Esophagus muscularis mucosa (tissue), 4 donors: Measurements from ENCODE around the gene CLIC5. TPM values are rescaled to one million over a fixed set of nuclear protein-coding genes. Genes with fewer than 3 reads are reported as not detected.

Source experiments
- DNase-seq: peaks from one replicate; pipeline ENCODE4 v3.0.0-alpha.2; 2017; ENCODE audit errors: extremely low spot score
- H3K27ac ChIP-seq, 4 donors: fragments of 200-600 bp; sonication (generic); replicated peaks in 1 of 4; 1 replicate in 3 of 4; 2 replicates in 1 of 4; pipeline ENCODE4 v1.5.1; 2016 to 2019; ENCODE audit warnings: mild to moderate bottlenecking in 1 of 4
- H3K27me3 ChIP-seq, 4 donors: fragments of 200-600 bp; sonication (generic); one replicate each; pipeline versions ENCODE4 v1.5.1 to v1.6.0; 2016 to 2019
- H3K36me3 ChIP-seq, 4 donors: fragments of 200-600 bp; sonication (generic); one replicate each; pipeline ENCODE4 v1.5.1; 2016 to 2019
- H3K4me1 ChIP-seq, 4 donors: fragments of 200-600 bp; sonication (generic); one replicate each; pipeline ENCODE4 v1.5.1; 2016 to 2019
- H3K4me3 ChIP-seq, 4 donors: fragments of 200-600 bp; sonication (generic); 1 replicate in 2 of 4; 2 replicates in 2 of 4; pipeline ENCODE4 v1.5.1; 2016 to 2019; ENCODE audit warnings: mild to moderate bottlenecking in 4 of 4, moderate library complexity in 1 of 4
- H3K9me3 ChIP-seq, 4 donors: fragments of 200-600 bp; sonication (generic); 1 replicate in 3 of 4; 2 replicates in 1 of 4; pipeline ENCODE4 v1.5.1; 2016 to 2019
- CTCF ChIP-seq, 3 experiments: fragments of 200-600 bp in 2 of 3; fragments of 450-650 bp in 1 of 3; sonication (generic) in 2 of 3; IDR thresholded peaks; one replicate each; pipeline ENCODE4 v1.5.1; 2017 to 2019; ENCODE audit warnings: antibody characterized with exemption in 3 of 3, mild to moderate bottlenecking in 2 of 3, moderate library complexity in 1 of 3
- EP300 ChIP-seq: sonication (generic); formaldehyde crosslinking; IDR thresholded peaks from one replicate; pipeline ENCODE4 v1.6.1; 2017; ENCODE audit warnings: antibody characterized with exemption
- POLR2A ChIP-seq: fragments of 450-650 bp; IDR thresholded peaks from one replicate; pipeline ENCODE4 v1.6.1; 2017; ENCODE audit warnings: antibody characterized with exemption, moderate library complexity, mild to moderate bottlenecking, low read depth
- POLR2AphosphoS5 ChIP-seq, 2 donors: sonication (generic); formaldehyde crosslinking; IDR thresholded peaks; one replicate each; pipeline ENCODE4 v1.6.1; 2017; ENCODE audit warnings: antibody characterized with exemption in 2 of 2
- WGBS: methylation state at CpG from one replicate; pipeline ENCODE4 v1.1.5; 2018; 5-methylcytosine and 5-hydroxymethylcytosine counted together
- intact Hi-C: fragments of 100-400 bp; cut with DNase I; formaldehyde crosslinking; loops from one replicate; pipeline ENCODE4 v1.15.1; 2023
- total RNA-seq, 4 donors: library from RNA; depleted of rRNA; stranded (reverse); fragments of >200 nt; gene quantifications; one replicate each; pipeline versions ENCODE4 v1.1.0 to v1.2.1, GENCODE V29; 2016

Gene CLIC5
- total RNA-seq, 4 donors from 2014 or later: 5.3 to 7.2 (median 6.3) TPM

DNA sequence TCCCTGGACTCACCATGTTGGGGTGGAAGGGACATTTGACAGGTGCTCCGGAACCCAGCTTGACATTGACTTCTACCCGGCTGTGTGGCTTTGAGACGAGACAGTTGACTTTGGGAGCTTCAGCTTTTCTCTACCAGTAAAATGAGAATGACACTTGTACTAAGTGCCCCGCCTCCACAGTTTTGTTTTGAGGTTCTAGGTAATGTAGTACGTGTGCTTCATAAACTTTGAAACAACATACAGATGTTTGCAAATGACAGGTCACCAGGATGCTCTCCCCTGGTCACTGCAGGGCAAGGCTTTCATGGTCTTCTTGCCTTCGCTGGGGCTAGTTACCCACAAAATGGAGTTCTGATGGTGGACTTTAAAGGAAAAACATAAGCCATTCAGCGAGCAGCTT lies 31.3 kb downstream of the CLIC5 start:
- 91% methylated on average over 7 of the region's 7 CpGs for WGBS
- H3K27ac ChIP-seq: no peak overlapping the region
- peaks cover 0 to 41% (median 8%) of the 10 kb centered on the region in 4 donors for H3K4me1 ChIP-seq
- H3K4me3 ChIP-seq: no peak overlapping the region
- peaks cover 0 to 12% (median 0%) of the 10 kb centered on the region in 4 donors for H3K36me3 ChIP-seq
- intact Hi-C loops: no loop called here
- no peak for DNase-seq
- H3K27me3 ChIP-seq: no peaks in the 10 kb centered on the region
- H3K9me3 ChIP-seq: no peaks in the 10 kb centered on the region
- TF ChIP-seq CTCF (IDR thresholded peaks at IDR 0.05) (no peak), POLR2A (no peak), POLR2AphosphoS5 (IDR thresholded peaks at IDR 0.05) (no peak), EP300 (no peak)

- Histone ChIP-seq H3K4me3 (no peak overlapping the region), H3K27me3 (no peaks in the 10 kb centered on the region), H3K9me3 (no peaks in the 10 kb centered on the region), H3K27ac (no peak overlapping the region), H3K4me1 (peaks cover 0 to 37% (median 4%) of the 10 kb centered on the region in 4 donors), H3K36me3 (peaks cover 0 to 12% (median 0%) of the 10 kb centered on the region in 4 donors)
- WGBS: 83% methylated on average over 1 of the region's 1 CpG
- no peak for TF ChIP-seq EP300
- no peak for TF ChIP-seq POLR2AphosphoS5 (IDR thresholded peaks at IDR 0.05)
- no peak for TF ChIP-seq POLR2A
- no peak for TF ChIP-seq CTCF (IDR thresholded peaks at IDR 0.05)
- intact Hi-C loops: no loop called here
- no peak for DNase-seq
These were observed 32.6 kb downstream of the CLIC5 start for GRCh38 chr6:45983062-45983461.

DNA sequence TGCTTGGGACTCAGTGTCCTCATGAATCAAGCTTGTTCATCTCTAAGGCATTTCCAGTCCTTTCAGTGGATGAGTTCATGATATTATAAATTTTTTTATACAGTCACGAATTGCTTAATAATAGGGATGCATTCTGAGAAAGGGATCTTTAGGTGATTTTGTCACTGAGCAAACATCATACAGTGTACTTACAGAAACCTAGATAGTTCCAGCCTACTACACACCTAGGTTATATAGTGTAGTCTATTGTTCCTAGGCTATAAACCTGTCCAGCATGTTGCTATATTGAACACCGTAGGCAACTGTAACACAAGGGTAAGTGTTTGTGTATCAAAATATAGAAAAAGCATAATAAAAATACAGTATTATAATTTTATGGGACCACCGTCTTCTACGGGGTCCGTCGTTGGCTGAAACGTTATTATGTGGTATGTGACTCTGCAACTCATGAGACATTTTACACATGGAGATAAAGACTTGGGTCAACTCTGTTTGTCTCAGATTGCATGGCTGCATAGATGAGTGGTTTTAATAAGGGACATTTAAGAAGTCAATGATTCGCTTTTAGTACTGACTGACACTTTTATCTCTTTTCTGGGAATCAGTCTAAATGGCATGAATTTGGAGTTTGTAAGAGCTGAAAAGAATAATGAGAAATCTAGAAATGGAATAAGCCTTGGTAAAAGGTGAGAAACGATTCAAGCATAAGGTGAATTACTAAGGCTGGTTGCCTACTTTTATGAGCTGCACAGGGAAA lies 33.2 kb downstream of the CLIC5 start:
- Histone ChIP-seq H3K36me3 (peaks cover 0 to 12% (median 0%) of the 10 kb centered on the region in 4 donors), H3K4me1 (peaks cover 0 to 31% (median 4%) of the 10 kb centered on the region in 4 donors), H3K27ac (no peak overlapping the region), H3K4me3 (no peak overlapping the region), H3K27me3 (no peaks in the 10 kb centered on the region), H3K9me3 (no peaks in the 10 kb centered on the region)
- no peak for DNase-seq
- 91% methylated on average over 9 of the region's 9 CpGs for WGBS
- intact Hi-C loops: no loop called here
- TF ChIP-seq POLR2A (no peak), POLR2AphosphoS5 (IDR thresholded peaks at IDR 0.05) (no peak), CTCF (IDR thresholded peaks at IDR 0.05) (no peak), EP300 (no peak)

DNA sequence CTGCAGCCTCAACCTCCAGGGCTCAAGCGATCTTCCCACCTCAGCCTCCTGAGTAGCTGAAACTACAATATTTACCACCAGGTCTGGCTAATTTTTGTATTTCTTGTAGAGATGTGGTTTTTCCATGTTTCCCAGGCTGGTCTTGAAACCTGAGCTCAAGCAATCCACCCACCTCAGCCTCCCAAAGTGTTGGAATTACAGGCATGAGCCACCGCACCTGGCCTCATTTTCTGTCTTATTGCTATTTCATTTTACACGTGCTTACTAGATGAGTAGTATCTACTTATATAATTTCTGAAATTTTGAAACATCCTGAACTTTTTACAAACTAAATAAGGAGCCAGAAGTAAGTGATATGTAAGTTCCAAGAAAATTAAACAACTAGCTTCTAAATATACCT lies 34.6 kb downstream of the CLIC5 start:
- Histone ChIP-seq H3K4me1 (peaks cover 0 to 28% (median 0%) of the 10 kb centered on the region in 4 donors), H3K4me3 (no peak overlapping the region), H3K27me3 (no peaks in the 10 kb centered on the region)

More for the DNA sequence above, 34.6 kb downstream of the CLIC5 start:
- no peaks in the 10 kb centered on the region for H3K9me3 ChIP-seq
- no peak overlapping the region for H3K27ac ChIP-seq
- no peak for DNase-seq
- TF ChIP-seq POLR2A (no peak), EP300 (no peak), CTCF (IDR thresholded peaks at IDR 0.05) (no peak), POLR2AphosphoS5 (IDR thresholded peaks at IDR 0.05) (no peak)
- peaks cover 0 to 12% (median 0%) of the 10 kb centered on the region in 4 donors for H3K36me3 ChIP-seq
- intact Hi-C loops: no loop called here
- 85% methylated on average over 3 of the region's 3 CpGs for WGBS
